Measurements from ENCODE around the gene PLA2R1. TPM values are rescaled to one million over a fixed set of nuclear protein-coding genes. Genes with fewer than 3 reads are reported as not detected.

Gene PLA2R1
- polyA plus RNA-seq, 3 donors = not detected

- Mint-ChIP-seq H3K4me1 (no peaks in the 10 kb centered on the region), H3K9me3 (peaks cover 0 to 5% (median 0%) of the 10 kb centered on the region in 7 donors), H3K27me3 (ENCODE audit: low read depth in 3 of 3) (peaks cover 0 to 3% (median 1%) of the 10 kb centered on the region in 3 donors), H3K36me3 (no peaks in the 10 kb centered on the region), H3K4me3 (no peak overlapping the region), H3K27ac (no peak overlapping the region)
- intact Hi-C loops (cut with micrococcal nuclease) = no loop called here
- Histone ChIP-seq H3K79me2 (ENCODE audit: insufficient read depth, low read length) (no peaks in the 10 kb centered on the region), H4K20me1 (ENCODE audit: insufficient read depth, low read length) (no peaks in the 10 kb centered on the region), H3K9ac (ENCODE audit: insufficient read depth, low read length, poor library complexity, severe bottlenecking) (no peak overlapping the region), H3K9me3 (replicated peaks in 1 of 2; ENCODE audit: control insufficient read depth in 1 of 2, insufficient read depth in 1 of 2, low read length in 2 of 2) (no peaks in the 10 kb centered on the region), H3K27ac (ENCODE audit: low read depth in 1 of 2, low read length in 2 of 2) (no peak overlapping the region), H3K4me1 (ENCODE audit: control insufficient read depth in 1 of 2, insufficient read depth in 2 of 2, low read length in 2 of 2) (no peaks in the 10 kb centered on the region), H2AFZ (ENCODE audit: insufficient read depth, low read depth, low read length, poor library complexity, severe bottlenecking) (no peak overlapping the region), H3K4me2 (replicated peaks; ENCODE audit: extremely low read depth, low read length, poor library complexity, severe bottlenecking) (no peak overlapping the region), H3K36me3 (replicated peaks in 1 of 2; ENCODE audit: control insufficient read depth in 1 of 2, insufficient read depth in 2 of 2, low read length in 2 of 2) (no peaks in the 10 kb centered on the region), H3K27me3 (ENCODE audit: control insufficient read depth in 2 of 2, insufficient read depth in 2 of 2, low read length in 2 of 2) (no peaks in the 10 kb centered on the region), H3K4me3 (replicated peaks in 1 of 3; ENCODE audit: low read depth in 2 of 3, low read length in 3 of 3) (no peak overlapping the region)
- peak; percentile 76 for TF ChIP-seq CTCF (IDR thresholded peaks at IDR 0.05)
- peak in 1 of 3 donors; percentile 19 for DNase-seq
- WGBS (ENCODE audit: insufficient coverage) = no CpG with 5 or more reads among the region's 1 CpG
Measured at GRCh38 chr2:160022162-160022561, 40.3 kb downstream of the PLA2R1 start.

GRCh38 chr2:160019374-160020090, 42.9 kb downstream of the PLA2R1 start:
- no peaks in the 10 kb centered on the region for H3K9me3 ChIP-seq (replicated peaks in 1 of 2; ENCODE audit: control insufficient read depth in 1 of 2, insufficient read depth in 1 of 2, low read length in 2 of 2)
- Mint-ChIP-seq H3K36me3 (no peaks in the 10 kb centered on the region), H3K4me1 (no peaks in the 10 kb centered on the region), H3K27me3 (ENCODE audit: low read depth in 3 of 3) (peaks cover 0 to 2% (median under 1%) of the 10 kb centered on the region in 3 donors), H3K4me3 (no peak overlapping the region), H3K9me3 (peaks cover 0 to 5% (median 0%) of the 10 kb centered on the region in 7 donors), H3K27ac (no peak overlapping the region)
- no peak overlapping the region for H3K9ac ChIP-seq (ENCODE audit: insufficient read depth, low read length, poor library complexity, severe bottlenecking)
- no peaks in the 10 kb centered on the region for H3K4me1 ChIP-seq (ENCODE audit: control insufficient read depth in 1 of 2, insufficient read depth in 2 of 2, low read length in 2 of 2)
- H3K27ac ChIP-seq (ENCODE audit: low read depth in 1 of 2, low read length in 2 of 2) = no peak overlapping the region
- intact Hi-C loops (cut with micrococcal nuclease) = no loop called here
- H3K27me3 ChIP-seq (ENCODE audit: control insufficient read depth in 2 of 2, insufficient read depth in 2 of 2, low read length in 2 of 2) = no peaks in the 10 kb centered on the region
- no peaks in the 10 kb centered on the region for H3K36me3 ChIP-seq (replicated peaks in 1 of 2; ENCODE audit: control insufficient read depth in 1 of 2, insufficient read depth in 2 of 2, low read length in 2 of 2)
- no peaks in the 10 kb centered on the region for H4K20me1 ChIP-seq (ENCODE audit: insufficient read depth, low read length)
- no peak for DNase-seq
- no peaks in the 10 kb centered on the region for H3K79me2 ChIP-seq (ENCODE audit: insufficient read depth, low read length)
- TF ChIP-seq CTCF (IDR thresholded peaks at IDR 0.05) = no peak
- no peak overlapping the region for H2AFZ ChIP-seq (ENCODE audit: insufficient read depth, low read depth, low read length, poor library complexity, severe bottlenecking)
- H3K4me3 ChIP-seq (replicated peaks in 1 of 3; ENCODE audit: low read depth in 2 of 3, low read length in 3 of 3) = no peak overlapping the region
- no peak overlapping the region for H3K4me2 ChIP-seq (replicated peaks; ENCODE audit: extremely low read depth, low read length, poor library complexity, severe bottlenecking)
- 93% methylated on average over 2 of the region's 2 CpGs for WGBS (ENCODE audit: insufficient coverage)

Data from CD14-positive monocyte (primary cell).